HepG2 (cell line): Measurements from ENCODE around the gene PPM1F. TPM values are rescaled to one million over a fixed set of nuclear protein-coding genes. Genes with fewer than 3 reads are reported as not detected.

Experiments
- ATAC-seq: fragments of 200-7000 bp; cut with Tn5 transposase; 3 replicates; pipeline ENCODE4 v1.9.1; 2020; ENCODE audit warnings: mild to moderate bottlenecking, moderate library complexity
- BruUV-seq: library from RNA; stranded (reverse); fragments of 400-500 nt; replicated peaks from 2 replicates; lab custom pipeline; 2021; lab: Mats Ljungman, UMichigan
- CTCF ChIA-PET: fragments of 300-600 bp; formaldehyde crosslinking; extraction: SDS; loops from one replicate; lab custom pipeline; 2021; ENCODE audit warnings: low total read pairs, inconsistent platforms, low intra/inter-chr PET ratio; lab: Yijun Ruan, JAX
- POLR2A ChIA-PET: fragments of 350-600 bp; sonication (Branson Sonifier 250); formaldehyde crosslinking; loops from one replicate; lab custom pipeline; 2020; ENCODE audit warnings: antibody characterized with exemption, inconsistent platforms; lab: Yijun Ruan, JAX
- DNase-seq: peaks from one replicate; pipeline ENCODE4 v3.0.0-alpha.2; 2015; ENCODE audit warnings: low spot score
- FAIRE-seq: peaks from 3 replicates; lab custom pipeline; 2011; peaks lifted over from hg19 to GRCh38; lab: Jason Lieb, UNC
- H2AFZ ChIP-seq: one replicate; pipeline ENCODE4 v1.6.1; 2011; ENCODE audit warnings: low read length, inconsistent platforms
- H3K27ac ChIP-seq: fragments of 300-600 bp; 3 replicates; pipeline ENCODE4 v1.8.0; 2011; ENCODE audit warnings: mixed run types, mild to moderate bottlenecking, mixed read lengths, low read length, inconsistent platforms; ENCODE audit not compliant: insufficient read depth; ENCODE audit errors: extremely low read length
- H3K27me3 ChIP-seq, 2 experiments: fragments of 200-600 bp in 1 of 2; 2 replicates in 1 of 2; 3 replicates in 1 of 2; pipeline versions ENCODE4 v1.6.0 to v1.8.0; 2011; ENCODE audit warnings: low read length in 2 of 2, mild to moderate bottlenecking in 2 of 2, moderate library complexity in 2 of 2, inconsistent platforms in 1 of 2; ENCODE audit not compliant: insufficient read depth in 2 of 2, control insufficient read depth in 1 of 2
- H3K36me3 ChIP-seq, 2 experiments: fragments of 200-600 bp in 1 of 2; replicated peaks in 1 of 2; 2 replicates in 1 of 2; 3 replicates in 1 of 2; pipeline versions ENCODE4 v1.5.1 to v1.8.0; 2011; ENCODE audit warnings: low read length in 2 of 2, inconsistent platforms in 1 of 2; ENCODE audit not compliant: insufficient read depth in 2 of 2, control insufficient read depth in 1 of 2
- H3K4me1 ChIP-seq: 2 replicates; pipeline ENCODE4 v1.5.1; 2012; ENCODE audit warnings: low read length, inconsistent platforms; ENCODE audit not compliant: insufficient read depth
- H3K4me2 ChIP-seq: 2 replicates; pipeline ENCODE4 v1.6.0; 2011; ENCODE audit warnings: low read depth, low read length, inconsistent platforms
- H3K4me3 ChIP-seq, 3 experiments: fragments of 200-600 bp in 1 of 3; sonication (generic), shearing (Covaris generic) in 1 of 3; replicated peaks in 1 of 3; 2 replicates each; pipeline ENCODE4 v1.5.1; 2011 to 2016; ENCODE audit warnings: low read length in 3 of 3, inconsistent platforms in 2 of 3, low read depth in 2 of 3, mild to moderate bottlenecking in 2 of 3, control low read depth in 1 of 3, mixed read lengths in 1 of 3; ENCODE audit not compliant: insufficient read depth in 1 of 3
- H3K79me2 ChIP-seq: one replicate; pipeline ENCODE4 v1.6.1; 2011; ENCODE audit warnings: low read length, inconsistent platforms; ENCODE audit not compliant: insufficient read depth
- H3K9ac ChIP-seq: 2 replicates; pipeline ENCODE4 v1.6.0; 2011; ENCODE audit warnings: mild to moderate bottlenecking, low read depth, low read length, inconsistent platforms; ENCODE audit not compliant: insufficient read depth
- H3K9me3 ChIP-seq: 2 replicates; pipeline ENCODE4 v1.5.1; 2012; ENCODE audit warnings: mild to moderate bottlenecking, low read length
- H4K20me1 ChIP-seq: 2 replicates; pipeline ENCODE4 v1.6.0; 2011; ENCODE audit warnings: inconsistent platforms, mild to moderate bottlenecking, low read length, moderate library complexity; ENCODE audit not compliant: insufficient read depth
- AGO1 ChIP-seq: fragments of 200-400 bp; formaldehyde crosslinking; IDR thresholded peaks from 2 replicates; pipeline ENCODE4 v1.6.1; 2017; ENCODE audit warnings: mild to moderate bottlenecking, low read depth, low read length, moderate library complexity; ENCODE audit not compliant: poor library complexity, severe bottlenecking
- ARNT2 ChIP-seq: sonication (generic); formaldehyde crosslinking; IDR thresholded peaks from 2 replicates; pipeline ENCODE4 v1.8.0; 2022; ENCODE audit warnings: mild to moderate bottlenecking, low read depth, missing genetic modification reagents, moderate library complexity
- ATF1 ChIP-seq: IDR thresholded peaks from 2 replicates; pipeline ENCODE4 v1.6.1; 2016; ENCODE audit warnings: mild to moderate bottlenecking, control low read depth
- MAFG ChIP-seq: sonication (generic); formaldehyde crosslinking; IDR thresholded peaks from 2 replicates; pipeline ENCODE4 v1.5.1; 2020; ENCODE audit warnings: mild to moderate bottlenecking, missing genetic modification reagents
- NFIB ChIP-seq: sonication (generic); formaldehyde crosslinking; IDR thresholded peaks from 2 replicates; pipeline ENCODE4 v1.9.0; 2021; ENCODE audit warnings: missing genetic modification reagents, mild to moderate bottlenecking, borderline replicate concordance
- SCMH1 ChIP-seq: sonication (generic); formaldehyde crosslinking; IDR thresholded peaks from 2 replicates; pipeline ENCODE4 v1.9.0; 2021; ENCODE audit warnings: missing genetic modification reagents, mild to moderate bottlenecking, borderline replicate concordance
- SKI ChIP-seq: fragments of 450-650 bp; IDR thresholded peaks from one replicate; pipeline ENCODE4 v1.6.1; 2018; ENCODE audit warnings: mild to moderate bottlenecking; ENCODE audit not compliant: partially characterized antibody
- SMAD1 ChIP-seq: sonication (generic); formaldehyde crosslinking; IDR thresholded peaks from 2 replicates; pipeline ENCODE4 v1.4.0; 2020; ENCODE audit warnings: missing genetic modification reagents, low read depth, mild to moderate bottlenecking, borderline replicate concordance
- TGIF2 ChIP-seq: IDR thresholded peaks from 2 replicates; pipeline ENCODE4 v1.6.1; 2016; ENCODE audit warnings: control low read depth, missing compliant biosample characterization
- ZNF256 ChIP-seq: sonication (generic); formaldehyde crosslinking; conservative IDR thresholded peaks from 2 replicates; pipeline ENCODE4 v1.4.0; 2020; ENCODE audit warnings: missing genetic modification reagents
- ZNF264 ChIP-seq: sonication (generic); formaldehyde crosslinking; IDR thresholded peaks from 2 replicates; pipeline ENCODE4 v1.4.0; 2020; ENCODE audit warnings: missing genetic modification reagents
- ZNF274 ChIP-seq: sonication (generic); formaldehyde crosslinking; IDR thresholded peaks from 2 replicates; pipeline ENCODE4 v1.5.1; 2020; ENCODE audit warnings: mild to moderate bottlenecking, missing genetic modification reagents
- ZNF619 ChIP-seq: sonication (generic); formaldehyde crosslinking; IDR thresholded peaks from 2 replicates; pipeline ENCODE4 v1.4.0; 2020; ENCODE audit warnings: mild to moderate bottlenecking, missing genetic modification reagents
- WGBS: methylation state at CpG from one replicate; pipeline ENCODE4 v1.1.6; 2017; ENCODE audit warnings: low lambda C conversion rate; 5-methylcytosine and 5-hydroxymethylcytosine counted together
- in situ Hi-C: cut with HindIII; loops from 2 replicates; pipeline ENCODE4 v1.10.0; 2017; ENCODE audit warnings: low pct_unique_long_range_greater_than_20kb; ENCODE audit not compliant: extremely low pct_ligation_motif_present
- intact Hi-C: fragments of 100-400 bp; cut with micrococcal nuclease; formaldehyde crosslinking; loops from one replicate; pipeline ENCODE4 v1.10.0; 2022; ENCODE audit not compliant: unreplicated experiment
- polyA plus RNA-seq, 8 experiments: library from polyadenylated mRNA; depleted of rRNA in 3 of 8; stranded (reverse) in 7 of 8; unstranded in 1 of 8; fragments of >200 nt; fragmentation: Illumina TruSeq in 4 of 8; extraction: Trizol in 4 of 8; gene quantifications; 2 replicates each; pipeline versions ENCODE4 v1.2.1 to v1.2.3, GENCODE V29; 2011 to 2016; ENCODE audit warnings: low read depth in 4 of 8, missing spikeins in 1 of 8, mixed read lengths in 1 of 8; ENCODE audit not compliant: insufficient read depth in 1 of 8
- total RNA-seq, 5 experiments: library from RNA; depleted of rRNA; stranded (reverse); fragments of >200 nt; fragmentation: Illumina TruSeq; extraction: Trizol; gene quantifications; 2 replicates each; pipeline ENCODE4 v1.2.3, GENCODE V29; 2016; ENCODE audit warnings: low read depth in 1 of 5
- TF ChIP-seq, protein P1 (sequence below): sonication (generic); formaldehyde crosslinking; IDR thresholded peaks from 2 replicates; pipeline ENCODE4; 2020; ENCODE audit warnings: missing genetic modification reagents, mild to moderate bottlenecking, borderline replicate concordance
- TF ChIP-seq, protein P2 (sequence below): IDR thresholded peaks from 2 replicates; pipeline ENCODE4 v1.6.1; 2016; ENCODE audit warnings: mild to moderate bottlenecking, missing biosample characterization, missing genetic modification reagents
- TF ChIP-seq, protein P3 (sequence below): sonication (generic); formaldehyde crosslinking; IDR thresholded peaks from 2 replicates; pipeline ENCODE4 v1.9.0; 2022; ENCODE audit warnings: missing genetic modification reagents, mild to moderate bottlenecking, borderline replicate concordance
- TF ChIP-seq, protein P4 (sequence below): sonication (generic); formaldehyde crosslinking; IDR thresholded peaks from 2 replicates; pipeline ENCODE4 v1.5.0; 2020; ENCODE audit warnings: missing genetic modification reagents, mild to moderate bottlenecking, borderline replicate concordance

Gene PPM1F
- total and polyA plus RNA-seq, 2 of the 13 experiments (the other 11 are each of a cell fraction or from before 2014, with no cell fraction given) = 11.0 to 19.6 TPM

DNA sequence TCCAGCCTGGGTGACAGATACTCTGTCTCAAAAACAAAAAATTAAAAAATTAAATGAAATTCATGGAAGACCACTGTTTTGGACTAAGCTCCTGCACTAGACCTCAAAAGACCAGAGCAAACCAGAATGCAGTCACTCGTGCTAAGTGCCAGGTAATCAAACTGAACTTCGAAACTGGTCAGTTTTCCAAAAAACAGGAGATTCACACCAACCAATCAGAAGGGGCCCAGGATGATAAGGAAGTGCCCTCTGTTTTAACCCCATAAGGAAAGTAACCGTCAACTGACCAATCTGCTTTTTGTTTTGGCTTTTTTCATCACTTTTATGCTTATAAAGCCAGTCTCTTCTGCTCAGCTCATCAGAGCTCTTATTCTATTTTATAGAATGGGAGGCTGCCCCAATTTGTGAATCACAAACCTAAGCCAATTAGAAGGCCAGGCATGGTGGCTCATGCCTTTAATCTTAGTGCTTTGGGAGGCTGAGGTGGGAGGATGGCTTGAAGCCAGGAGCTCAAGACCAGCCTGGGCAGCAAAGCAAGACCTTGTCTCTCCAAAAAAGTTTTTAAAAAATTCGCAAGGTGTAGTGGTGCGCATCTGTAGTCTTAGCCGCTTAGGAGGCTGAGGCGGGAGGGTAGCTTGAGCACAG lies 40.1 kb upstream of the PPM1F start:
- CTCF ChIA-PET = no interaction called here

More for the DNA sequence above, 40.1 kb upstream of the PPM1F start:
- in situ Hi-C loops = no loop called here
- no peak overlapping the region for H2AFZ ChIP-seq
- intact Hi-C loops = no loop called here
- 48% methylated on average over 7 of the region's 7 CpGs for WGBS
- H3K4me3 ChIP-seq = no peak overlapping the region
- no TSS peak for BruUV-seq
- FAIRE-seq (no peak), DNase-seq (no peak), ATAC-seq (no peak)
- POLR2A ChIA-PET = no interaction called here
- peaks cover 15% of the 10 kb centered on the region for H3K4me1 ChIP-seq
- H3K9ac ChIP-seq = no peak overlapping the region
- no peaks in the 10 kb centered on the region for H3K79me2 ChIP-seq
- TF ChIP-seq SMAD1 (CRISPR knock-in tag) = no peak
- no peak for TF ChIP-seq AGO1
- TF ChIP-seq, protein P1, sequence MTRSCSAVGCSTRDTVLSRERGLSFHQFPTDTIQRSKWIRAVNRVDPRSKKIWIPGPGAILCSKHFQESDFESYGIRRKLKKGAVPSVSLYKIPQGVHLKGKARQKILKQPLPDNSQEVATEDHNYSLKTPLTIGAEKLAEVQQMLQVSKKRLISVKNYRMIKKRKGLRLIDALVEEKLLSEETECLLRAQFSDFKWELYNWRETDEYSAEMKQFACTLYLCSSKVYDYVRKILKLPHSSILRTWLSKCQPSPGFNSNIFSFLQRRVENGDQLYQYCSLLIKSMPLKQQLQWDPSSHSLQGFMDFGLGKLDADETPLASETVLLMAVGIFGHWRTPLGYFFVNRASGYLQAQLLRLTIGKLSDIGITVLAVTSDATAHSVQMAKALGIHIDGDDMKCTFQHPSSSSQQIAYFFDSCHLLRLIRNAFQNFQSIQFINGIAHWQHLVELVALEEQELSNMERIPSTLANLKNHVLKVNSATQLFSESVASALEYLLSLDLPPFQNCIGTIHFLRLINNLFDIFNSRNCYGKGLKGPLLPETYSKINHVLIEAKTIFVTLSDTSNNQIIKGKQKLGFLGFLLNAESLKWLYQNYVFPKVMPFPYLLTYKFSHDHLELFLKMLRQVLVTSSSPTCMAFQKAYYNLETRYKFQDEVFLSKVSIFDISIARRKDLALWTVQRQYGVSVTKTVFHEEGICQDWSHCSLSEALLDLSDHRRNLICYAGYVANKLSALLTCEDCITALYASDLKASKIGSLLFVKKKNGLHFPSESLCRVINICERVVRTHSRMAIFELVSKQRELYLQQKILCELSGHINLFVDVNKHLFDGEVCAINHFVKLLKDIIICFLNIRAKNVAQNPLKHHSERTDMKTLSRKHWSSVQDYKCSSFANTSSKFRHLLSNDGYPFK (CRISPR knock-in tag) = no peak
- TF ChIP-seq NFIB (CRISPR knock-in tag) = no peak
- TF ChIP-seq ZNF619 (CRISPR knock-in tag) = no peak
- no peak for TF ChIP-seq SKI
- TF ChIP-seq ATF1 = no peak
- TF ChIP-seq, protein P2, sequence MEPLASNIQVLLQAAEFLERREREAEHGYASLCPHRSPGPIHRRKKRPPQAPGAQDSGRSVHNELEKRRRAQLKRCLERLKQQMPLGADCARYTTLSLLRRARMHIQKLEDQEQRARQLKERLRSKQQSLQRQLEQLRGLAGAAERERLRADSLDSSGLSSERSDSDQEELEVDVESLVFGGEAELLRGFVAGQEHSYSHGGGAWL (CRISPR knock-in tag) = no peak
- TF ChIP-seq, protein P3, sequence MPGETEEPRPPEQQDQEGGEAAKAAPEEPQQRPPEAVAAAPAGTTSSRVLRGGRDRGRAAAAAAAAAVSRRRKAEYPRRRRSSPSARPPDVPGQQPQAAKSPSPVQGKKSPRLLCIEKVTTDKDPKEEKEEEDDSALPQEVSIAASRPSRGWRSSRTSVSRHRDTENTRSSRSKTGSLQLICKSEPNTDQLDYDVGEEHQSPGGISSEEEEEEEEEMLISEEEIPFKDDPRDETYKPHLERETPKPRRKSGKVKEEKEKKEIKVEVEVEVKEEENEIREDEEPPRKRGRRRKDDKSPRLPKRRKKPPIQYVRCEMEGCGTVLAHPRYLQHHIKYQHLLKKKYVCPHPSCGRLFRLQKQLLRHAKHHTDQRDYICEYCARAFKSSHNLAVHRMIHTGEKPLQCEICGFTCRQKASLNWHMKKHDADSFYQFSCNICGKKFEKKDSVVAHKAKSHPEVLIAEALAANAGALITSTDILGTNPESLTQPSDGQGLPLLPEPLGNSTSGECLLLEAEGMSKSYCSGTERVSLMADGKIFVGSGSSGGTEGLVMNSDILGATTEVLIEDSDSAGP (CRISPR knock-in tag) = no peak
- TF ChIP-seq, protein P4, sequence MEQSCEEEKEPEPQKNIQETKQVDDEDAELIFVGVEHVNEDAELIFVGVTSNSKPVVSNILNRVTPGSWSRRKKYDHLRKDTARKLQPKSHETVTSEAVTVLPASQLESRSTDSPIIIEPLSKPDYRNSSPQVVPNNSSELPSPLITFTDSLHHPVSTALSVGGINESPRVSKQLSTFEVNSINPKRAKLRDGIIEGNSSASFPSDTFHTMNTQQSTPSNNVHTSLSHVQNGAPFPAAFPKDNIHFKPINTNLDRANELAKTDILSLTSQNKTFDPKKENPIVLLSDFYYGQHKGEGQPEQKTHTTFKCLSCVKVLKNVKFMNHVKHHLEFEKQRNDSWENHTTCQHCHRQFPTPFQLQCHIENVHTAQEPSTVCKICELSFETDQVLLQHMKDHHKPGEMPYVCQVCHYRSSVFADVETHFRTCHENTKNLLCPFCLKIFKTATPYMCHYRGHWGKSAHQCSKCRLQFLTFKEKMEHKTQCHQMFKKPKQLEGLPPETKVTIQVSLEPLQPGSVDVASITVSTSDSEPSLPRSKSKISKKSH = no peak
- no peak for TF ChIP-seq ZNF274 (CRISPR knock-in tag)
- TF ChIP-seq TGIF2 (CRISPR knock-in tag) = no peak
- no peak for TF ChIP-seq SCMH1
- no peak for TF ChIP-seq ZNF256 (CRISPR knock-in tag)
- no peak for TF ChIP-seq ARNT2 (CRISPR knock-in tag)
- TF ChIP-seq MAFG = no peak
- no peak for TF ChIP-seq ZNF264
- H3K27ac ChIP-seq = no peak overlapping the region
- H3K4me2 ChIP-seq = no peak overlapping the region
- H3K36me3 ChIP-seq = no peaks in the 10 kb centered on the region
- H3K9me3 ChIP-seq = no peaks in the 10 kb centered on the region
- H4K20me1 ChIP-seq = no peaks in the 10 kb centered on the region
- H3K27me3 ChIP-seq = peaks cover 0 to 36% of the 10 kb centered on the region in 2 experiments; a peak in 3 of 5 replicates
